CD4-positive, CD25-positive, alpha-beta regulatory T cell (primary cell): ENCODE results near the gene GCC2. TPM values are rescaled to one million over a fixed set of nuclear protein-coding genes. Genes with fewer than 3 reads are reported as not detected.
"Not testable (repeated sequence)": the region's sequence is repeated elsewhere in the genome, so short reads cannot be mapped to it uniquely, and the experiment has no call there.

ENCODE experiments used
- ATAC-seq, 2 donors: fragments of 150-1000 bp; cut with Tn5 transposase; one replicate each; pipeline ENCODE4 v1.10.0; 2021; ENCODE audit warnings: low read depth in 2 of 2, moderate number of reproducible peaks in 2 of 2, moderate library complexity in 1 of 2
- DNase-seq, 3 donors: peaks; one replicate each; pipeline versions ENCODE4 v3.0.0 to v3.0.0-alpha.2; 2012 to 2022; ENCODE audit warnings: mixed read lengths in 1 of 3
- H3K27ac ChIP-seq: one replicate; pipeline ENCODE4 v1.7.0; 2013; ENCODE audit warnings: mild to moderate bottlenecking, low read length; ENCODE audit not compliant: insufficient read depth, poor library complexity, severe bottlenecking
- H3K27me3 ChIP-seq: one replicate; pipeline ENCODE4 v1.7.0; 2013; ENCODE audit warnings: low read length; ENCODE audit not compliant: control insufficient read depth, insufficient read depth
- H3K36me3 ChIP-seq: one replicate; pipeline ENCODE4 v1.7.0; 2013; ENCODE audit warnings: mild to moderate bottlenecking, low read length, moderate library complexity; ENCODE audit not compliant: control insufficient read depth, insufficient read depth
- H3K4me1 ChIP-seq: 2 replicates; pipeline ENCODE4 v1.7.0; 2013; ENCODE audit warnings: mild to moderate bottlenecking, low read length; ENCODE audit not compliant: insufficient read depth, control insufficient read depth, poor library complexity, severe bottlenecking
- H3K4me3 ChIP-seq: one replicate; pipeline ENCODE4 v1.7.0; 2013; ENCODE audit warnings: low read depth, mild to moderate bottlenecking, low read length, moderate library complexity
- H3K9me3 ChIP-seq, 2 experiments: 1 replicate in 1 of 2; 2 replicates in 1 of 2; pipeline ENCODE4 v1.7.0; 2013; ENCODE audit warnings: low read length in 2 of 2, mild to moderate bottlenecking in 1 of 2, moderate library complexity in 1 of 2; ENCODE audit not compliant: control insufficient read depth in 2 of 2
- H3K27ac Mint-ChIP-seq, 3 donors: one replicate each; pipeline ENCODE4 v1.8.0; 2020 to 2022; ENCODE audit warnings: mild to moderate bottlenecking in 3 of 3, mixed read lengths in 3 of 3, moderate library complexity in 2 of 3
- H3K27me3 Mint-ChIP-seq: one replicate; pipeline ENCODE4 v1.8.0; 2022; ENCODE audit warnings: mild to moderate bottlenecking, mixed read lengths
- H3K36me3 Mint-ChIP-seq: one replicate; pipeline ENCODE4 v1.8.0; 2020; ENCODE audit warnings: mixed read lengths
- H3K4me1 Mint-ChIP-seq, 4 donors: one replicate each; pipeline ENCODE4 v1.8.0; 2020 to 2022; ENCODE audit warnings: mixed read lengths in 4 of 4, mild to moderate bottlenecking in 1 of 4
- H3K4me3 Mint-ChIP-seq, 4 donors: one replicate each; pipeline ENCODE4 v1.8.0; 2020 to 2022; ENCODE audit warnings: mild to moderate bottlenecking in 4 of 4, mixed read lengths in 4 of 4, moderate library complexity in 3 of 4
- H3K9me3 Mint-ChIP-seq, 7 donors: one replicate each; pipeline ENCODE4 v1.8.0; 2020 to 2022; ENCODE audit warnings: mixed read lengths in 7 of 7, mild to moderate bottlenecking in 3 of 7, moderate library complexity in 2 of 7
- polyA plus RNA-seq, 4 donors: library from polyadenylated mRNA; unstranded; fragments of 300-500 nt; fragmentation: Illumina TruSeq; gene quantifications; one replicate each; pipeline ENCODE4 v1.2.3, GENCODE V29; 2021
- total RNA-seq: library from RNA; stranded (reverse); gene quantifications from one replicate; pipeline ENCODE4 v1.2.3, GENCODE V29; 2022

The GCC2 gene
- total and polyA plus RNA-seq, 5 donors from 2014 or later, result 36.7 to 100 (median 42.2) TPM

DNA sequence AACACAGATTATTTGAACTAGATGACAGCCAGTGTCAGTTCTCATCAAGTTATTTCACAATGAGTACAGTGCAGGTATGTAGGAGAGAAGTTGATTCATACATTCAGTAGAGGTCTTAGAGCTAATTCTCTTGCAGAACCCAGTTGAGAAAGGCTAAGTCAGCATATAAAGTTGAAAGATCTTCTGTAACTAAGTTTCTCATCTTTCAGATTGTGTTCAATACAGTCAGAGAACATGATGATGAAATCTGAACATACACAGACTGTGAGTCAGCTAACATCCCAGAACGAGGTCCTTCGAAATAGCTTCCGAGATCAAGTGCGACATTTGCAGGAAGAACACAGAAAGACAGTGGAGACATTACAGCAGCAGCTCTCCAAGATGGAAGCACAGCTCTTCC lies 43.4 kb downstream of the GCC2 start:
- ATAC-seq, result no peak
- H3K9me3 Mint-ChIP-seq, result no peaks in the 10 kb centered on the region
- H3K4me1 Mint-ChIP-seq, result peaks cover 2 to 13% (median 9%) of the 10 kb centered on the region in 4 donors
- H3K9me3 ChIP-seq, result no peaks in the 10 kb centered on the region
- no peaks in the 10 kb centered on the region for H3K27me3 ChIP-seq
- no peak for DNase-seq
- H3K4me3 ChIP-seq, result no peak overlapping the region
- no peaks in the 10 kb centered on the region for H3K4me1 ChIP-seq
- no peak overlapping the region for H3K27ac ChIP-seq
- no peak overlapping the region for H3K27ac Mint-ChIP-seq
- no peaks in the 10 kb centered on the region for H3K27me3 Mint-ChIP-seq
- peaks cover 34% of the 10 kb centered on the region for H3K36me3 Mint-ChIP-seq
- H3K36me3 ChIP-seq, result peaks cover 80% of the 10 kb centered on the region
- no peak overlapping the region for H3K4me3 Mint-ChIP-seq

- ATAC-seq, H3K27ac ChIP-seq, H3K27me3 Mint-ChIP-seq, H3K9me3 ChIP-seq, H3K4me1 Mint-ChIP-seq, DNase-seq, H3K9me3 Mint-ChIP-seq, H3K27me3 ChIP-seq, H3K4me3 ChIP-seq, H3K4me1 ChIP-seq, H3K4me3 Mint-ChIP-seq, H3K27ac Mint-ChIP-seq: not testable (repeated sequence)
- H3K36me3 ChIP-seq, result peaks cover 53% of the 10 kb centered on the region
- H3K36me3 Mint-ChIP-seq, result peaks cover 34% of the 10 kb centered on the region
Observed at GRCh38 chr2:108496167-108496566, 47.2 kb downstream of the GCC2 start.

DNA sequence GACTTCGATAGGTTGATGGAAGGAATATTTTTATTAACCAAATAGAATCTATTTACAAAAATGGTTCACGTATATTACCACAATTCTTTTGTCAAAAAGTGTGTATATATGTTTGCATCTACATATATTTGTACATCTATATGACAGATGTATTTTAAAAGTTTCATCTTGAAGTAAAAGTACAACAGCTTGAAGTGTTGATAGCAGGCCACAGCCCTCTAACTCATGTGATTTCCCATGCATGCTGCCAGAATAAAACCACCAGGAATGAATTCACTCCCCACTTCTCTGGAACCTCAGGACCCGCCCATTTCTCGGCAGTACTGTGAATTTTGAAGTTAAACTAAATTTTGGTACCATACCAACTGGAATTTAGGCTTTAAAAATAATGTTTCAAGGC lies 58.6 kb downstream of the GCC2 start:
- not testable (repeated sequence) for H3K27me3 ChIP-seq, H3K27ac Mint-ChIP-seq, H3K9me3 Mint-ChIP-seq, DNase-seq, ATAC-seq, H3K4me3 Mint-ChIP-seq, H3K4me1 ChIP-seq, H3K9me3 ChIP-seq, H3K27ac ChIP-seq, H3K27me3 Mint-ChIP-seq, H3K4me3 ChIP-seq
- peaks cover 39% of the 10 kb centered on the region for H3K36me3 Mint-ChIP-seq
- H3K4me1 Mint-ChIP-seq, result peaks cover 3 to 13% (median 8%) of the 10 kb centered on the region in 4 donors
- peaks cover 27% of the 10 kb centered on the region for H3K36me3 ChIP-seq

DNA sequence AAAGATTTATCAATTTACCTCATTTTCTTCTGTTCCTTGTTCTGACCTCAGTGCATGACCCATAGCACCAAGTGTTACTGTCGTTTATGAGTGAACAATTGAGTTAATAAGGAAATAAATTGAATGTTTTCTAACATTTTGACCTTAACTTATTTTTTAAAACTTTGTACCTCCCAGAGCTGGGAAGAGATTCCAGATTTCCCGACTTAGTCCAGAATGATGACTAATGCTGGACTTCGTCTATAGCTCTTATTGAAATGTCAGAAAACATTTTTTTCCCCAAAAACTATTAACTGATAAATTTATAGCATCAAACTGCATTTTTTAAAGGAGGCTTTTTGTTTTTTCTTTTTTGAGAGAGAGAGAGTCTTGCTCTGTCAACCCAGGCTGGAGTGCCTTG lies 63.4 kb downstream of the GCC2 start:
- H3K4me1 Mint-ChIP-seq, H3K27ac ChIP-seq, H3K4me3 ChIP-seq, DNase-seq, H3K9me3 Mint-ChIP-seq, H3K36me3 Mint-ChIP-seq, ATAC-seq, H3K27me3 ChIP-seq, H3K36me3 ChIP-seq, H3K4me1 ChIP-seq, H3K4me3 Mint-ChIP-seq, H3K9me3 ChIP-seq, H3K27ac Mint-ChIP-seq, H3K27me3 Mint-ChIP-seq: not testable (repeated sequence)

- not testable (repeated sequence) for H3K4me3 Mint-ChIP-seq, DNase-seq, H3K27me3 Mint-ChIP-seq, H3K4me1 ChIP-seq, H3K4me1 Mint-ChIP-seq, H3K36me3 Mint-ChIP-seq, H3K27ac Mint-ChIP-seq, H3K36me3 ChIP-seq, H3K9me3 ChIP-seq, ATAC-seq, H3K27me3 ChIP-seq, H3K4me3 ChIP-seq, H3K27ac ChIP-seq
- H3K9me3 Mint-ChIP-seq, result peaks cover 0 to 14% (median 4%) of the 10 kb centered on the region in 7 donors
Observed at GRCh38 chr2:108514478-108514877, 65.5 kb downstream of the GCC2 start.

- H3K27ac Mint-ChIP-seq, H3K9me3 Mint-ChIP-seq: not testable (repeated sequence)
Observed at GRCh38 chr2:108524688-108525087, 75.7 kb downstream of the GCC2 start.

DNA sequence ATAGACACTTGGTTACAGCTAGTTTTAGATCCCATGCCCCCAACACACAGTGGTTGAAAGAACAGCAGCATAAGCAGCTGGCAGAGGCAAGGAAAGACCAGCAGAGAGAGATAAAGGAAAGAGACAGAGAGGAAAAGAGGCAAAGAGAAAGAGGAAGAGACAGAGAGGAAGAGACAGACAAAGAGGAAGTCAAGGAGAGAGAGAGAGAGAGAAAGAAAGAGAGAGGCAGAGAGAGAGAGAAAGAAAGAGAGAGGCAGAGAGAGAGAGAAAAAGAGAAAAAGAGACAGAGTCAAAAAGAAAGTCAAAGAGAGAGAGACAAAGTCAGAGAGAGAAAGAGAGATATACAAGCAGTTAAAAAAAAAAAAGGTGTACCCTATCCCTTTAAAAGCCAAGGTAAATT lies 76.3 kb downstream of the GCC2 start:
- H3K9me3 Mint-ChIP-seq, H3K27me3 ChIP-seq, H3K27me3 Mint-ChIP-seq, H3K27ac ChIP-seq, ATAC-seq, H3K4me1 ChIP-seq, H3K4me3 ChIP-seq, H3K9me3 ChIP-seq, H3K36me3 ChIP-seq, DNase-seq, H3K27ac Mint-ChIP-seq, H3K4me1 Mint-ChIP-seq, H3K36me3 Mint-ChIP-seq, H3K4me3 Mint-ChIP-seq: not testable (repeated sequence)

More at GRCh38 chr2:108524688-108525087, 75.7 kb downstream of the GCC2 start:
- not testable (repeated sequence) for ATAC-seq, H3K36me3 Mint-ChIP-seq, H3K4me3 ChIP-seq, H3K4me3 Mint-ChIP-seq, DNase-seq, H3K9me3 ChIP-seq, H3K4me1 Mint-ChIP-seq, H3K4me1 ChIP-seq, H3K27ac ChIP-seq, H3K27me3 ChIP-seq, H3K36me3 ChIP-seq, H3K27me3 Mint-ChIP-seq

DNA sequence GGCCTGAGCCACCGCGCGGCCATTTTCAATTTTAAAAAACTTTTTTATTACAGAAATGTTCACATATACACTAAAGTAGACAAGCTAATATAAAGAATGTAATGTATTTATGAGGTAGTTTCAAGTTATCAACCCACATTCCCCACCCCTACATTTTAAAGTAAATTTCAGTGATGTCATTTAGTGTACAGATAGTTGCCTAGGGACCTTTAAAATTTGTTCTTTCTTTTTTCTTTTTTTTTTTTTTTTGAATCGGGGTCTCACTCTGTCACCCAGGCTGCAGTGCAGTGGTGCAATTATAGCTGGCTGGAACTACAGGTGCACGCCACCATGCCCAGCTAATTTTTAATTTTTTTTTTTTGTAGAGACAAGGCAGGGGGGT lies 82.7 kb downstream of the GCC2 start:
- H3K4me3 Mint-ChIP-seq, result peak overlapping the region in 2 of 4 donors; percentile 60 to 88

More for the DNA sequence above, 82.7 kb downstream of the GCC2 start:
- ATAC-seq (no peak), DNase-seq (no peak)
- peaks cover 18 to 43% (median 36%) of the 10 kb centered on the region in 4 donors for H3K4me1 Mint-ChIP-seq
- H3K27me3 Mint-ChIP-seq, result no peaks in the 10 kb centered on the region
- H3K36me3 Mint-ChIP-seq, result no peaks in the 10 kb centered on the region
- H3K27me3 ChIP-seq, result no peaks in the 10 kb centered on the region
- peaks cover 31% of the 10 kb centered on the region for H3K4me1 ChIP-seq
- H3K27ac ChIP-seq, result no peak overlapping the region
- no peak overlapping the region for H3K4me3 ChIP-seq
- no peaks in the 10 kb centered on the region for H3K9me3 ChIP-seq
- H3K27ac Mint-ChIP-seq, result no peak overlapping the region
- no peaks in the 10 kb centered on the region for H3K36me3 ChIP-seq
- no peaks in the 10 kb centered on the region for H3K9me3 Mint-ChIP-seq
